Heart left ventricle (tissue), 13 donors: ENCODE results near the gene OAT.

Experiments
- CTCF ChIP-seq, 12 donors: fragments of 200-600 bp; sonication (generic) in 4 of 12; IDR thresholded peaks; one replicate each; pipeline versions ENCODE4 v1.5.0 to v1.8.0; 2018 to 2022; ENCODE audit warnings: antibody characterized with exemption in 12 of 12, mild to moderate bottlenecking in 5 of 12
- POLR2A ChIP-seq, 2 donors: fragments of 450-650 bp; IDR thresholded peaks; one replicate each; pipeline ENCODE4 v1.6.1; 2017; ENCODE audit warnings: antibody characterized with exemption in 2 of 2, mild to moderate bottlenecking in 2 of 2, moderate library complexity in 2 of 2
- donor health status: ischemic (EF 13 %, LVEDD 7.1; RV severe dilation, severe dysfunction).
- donor health status: DM: no; HTN: yes; CAD: no.
- donor health status: DM: no; HTN: no; CAD: no.
- donor health status: ischemic (EF 25% LVEDD 6.9; RV normal size, moderate dysfunction).
- donor health status: ischemic (EF 25% LVEDD 5.7; RV mildly dilated, moderate dysfunction).
- donor health status: ischemic (EF 35%, LVEDD 5.7; RV mildly dilated, moderate dysfunction).
- donor health status: nonischemic (EF 11% LVEDD 7.7; RV severe dilation, severe dysfunction).
- donor health status: DM: yes; HTN: yes; CAD: no.
- donor health status: PGD.
- donor health status: ischemic (EF 29% LVEDD 5.4; RV normal size, mild dysfunction).
- donor health status: nonischemic (EF 23%, LVEDD 6.1; RV moderate dilation, normal function).

GRCh38 chr10:124415210-124415609 is 3.5 kb downstream of the OAT start:
- TF ChIP-seq POLR2A (IDR thresholded peaks at IDR 0.05) (no peak), CTCF (IDR thresholded peaks at IDR 0.05) (no peak)
